ENCODE measurements around the gene ZNF232.

The ZNF232 gene

GRCh38 chr17:5120036-5120435 lies 8.4 kb upstream of the ZNF232 start:
- DNase-seq (ENCODE audit: low spot score): no peak
- TF ChIP-seq CTCF (IDR thresholded peaks at IDR 0.05; ENCODE audit: extremely low read depth, missing control alignments): no peak

- no peak for TF ChIP-seq CTCF (IDR thresholded peaks at IDR 0.05; ENCODE audit: extremely low read depth, missing control alignments)
- no peak for DNase-seq (ENCODE audit: low spot score)
Observed at GRCh38 chr17:5118219-5118618, 6.5 kb upstream of the ZNF232 start.

- no peak for TF ChIP-seq CTCF (IDR thresholded peaks at IDR 0.05; ENCODE audit: extremely low read depth, missing control alignments)
- peak; percentile 25 for DNase-seq (ENCODE audit: low spot score)
Observed at GRCh38 chr17:5115673-5116651, 4.3 kb upstream of the ZNF232 start, which contains the start of gene USP6. Gene USP6 (plus strand): TSS chr17:5116032. CDS start chr17:5130368, 14,336 bp downstream.

- peak; percentile 36 for DNase-seq (ENCODE audit: low spot score)
- no peak for TF ChIP-seq CTCF (IDR thresholded peaks at IDR 0.05; ENCODE audit: extremely low read depth, missing control alignments)
Observed at GRCh38 chr17:5110816-5111215, 862 bp downstream of the ZNF232 start.

DNA sequence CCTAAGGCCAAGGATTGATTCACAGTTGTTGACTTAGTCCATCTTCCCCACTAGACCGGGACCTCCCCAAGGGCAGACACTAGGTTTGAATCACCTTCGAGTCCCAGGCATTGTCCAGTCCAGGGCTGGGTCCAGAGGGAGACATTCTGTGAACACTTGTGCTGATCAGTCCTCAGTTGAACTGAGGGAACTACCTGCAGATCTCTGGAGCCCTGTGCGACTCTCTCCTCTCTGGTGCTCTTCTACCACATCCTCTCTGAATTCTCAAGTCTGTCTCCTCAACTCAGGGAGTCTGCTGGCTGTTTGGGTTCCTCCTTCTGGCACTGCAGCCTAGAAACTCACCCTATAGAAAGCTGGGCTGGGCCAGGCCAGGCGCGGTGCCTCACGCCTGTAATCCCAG lies 10.8 kb downstream of the ZNF232 start:
- no peak for TF ChIP-seq CTCF (IDR thresholded peaks at IDR 0.05; ENCODE audit: extremely low read depth, missing control alignments)
- no peak for DNase-seq (ENCODE audit: low spot score)

DNA sequence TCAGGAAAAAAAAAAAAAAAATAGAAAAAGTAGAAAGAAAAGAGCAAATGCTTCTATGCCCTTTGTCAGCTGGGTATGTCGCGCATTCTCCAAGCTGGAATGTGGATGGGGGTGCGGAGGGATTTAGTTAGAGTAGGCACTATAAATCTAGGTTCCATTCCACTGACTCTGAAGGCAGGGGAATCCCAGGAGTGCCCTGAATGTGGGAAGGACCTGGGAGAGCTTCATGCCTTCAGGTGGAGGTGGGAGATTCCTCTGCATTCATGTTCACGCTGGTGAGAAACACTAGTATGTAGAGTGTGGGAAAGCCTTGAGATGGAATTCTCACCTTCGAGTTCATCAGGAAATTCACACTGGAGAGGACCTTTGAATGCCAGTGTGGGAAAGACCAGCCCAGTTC lies 12.4 kb downstream of the ZNF232 start:
- DNase-seq (ENCODE audit: low spot score): no peak
- no peak for TF ChIP-seq CTCF (IDR thresholded peaks at IDR 0.05; ENCODE audit: extremely low read depth, missing control alignments)

GRCh38 chr17:5097101-5097834 lies 14.4 kb downstream of the ZNF232 start:
- TF ChIP-seq CTCF (IDR thresholded peaks at IDR 0.05; ENCODE audit: extremely low read depth, missing control alignments): no peak
- DNase-seq (ENCODE audit: low spot score): no peak
